ENCODE measurements around the gene PLA2G1B. TPM values are rescaled to one million over a fixed set of nuclear protein-coding genes. Genes with fewer than 3 reads are reported as not detected.

Gene PLA2G1B
- not detected in 5 replicates for total RNA-seq (2022; extraction: Qiagen RNA extraction)

DNA sequence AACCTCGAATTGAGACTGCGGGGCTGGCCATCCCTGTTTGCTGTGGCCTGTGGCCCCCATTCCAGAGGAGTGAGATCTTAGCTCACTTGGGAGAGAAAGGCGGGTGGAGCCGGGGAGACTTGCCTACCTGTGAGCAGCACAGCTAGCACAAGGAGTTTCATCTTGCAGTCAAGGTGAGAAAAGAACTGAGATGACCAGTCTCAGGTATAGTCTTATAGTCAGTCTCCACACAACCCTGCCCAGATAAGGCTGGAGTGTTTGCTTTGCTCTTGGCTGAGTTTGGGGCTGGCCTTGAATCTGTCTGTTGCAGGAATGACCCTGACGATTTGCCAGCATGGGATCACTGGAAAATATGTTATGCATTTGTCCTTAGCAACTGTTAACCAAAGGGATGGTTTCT lies at the start of gene PLA2G1B:
PLA2G1B (minus strand) TSS at position 187 of the 400 bp plus-strand sequence; CDS start at position 161, 26 bp downstream.

GRCh38 chr12:120368789-120369602 lies 41.4 kb upstream of the PLA2G1B start, which contains the start of gene MSI1:
Gene MSI1, minus strand, starts transcription at chr12:120369164. Its CDS starts 73 bp downstream, at chr12:120369091.

GRCh38 chr12:120301962-120302815 lies 25.4 kb downstream of the PLA2G1B start, which contains the start of gene SIRT4:
Gene SIRT4, plus strand, starts transcription at chr12:120302321. Its CDS starts 1,241 bp downstream, at chr12:120303562.

GRCh38 chr12:120292661-120293531 lies 34.7 kb downstream of the PLA2G1B start, which contains the start of gene RNU4-1:
Gene RNU4-1, minus strand, starts transcription at chr12:120293237.

Other genes starting within 250 kb of the PLA2G1B start
- 78.3 to 82.8 TPM (median 81.4 TPM) in 5 replicates for gene RAB35, start 211.0 kb downstream of the PLA2G1B start, total RNA-seq (2022; extraction: Qiagen RNA extraction)
- 48.3 to 68.5 TPM (median 54.5 TPM) in 5 replicates for gene GCN1, start 133.1 kb downstream of the PLA2G1B start, total RNA-seq (2022; extraction: Qiagen RNA extraction)
- 3,464 to 3,625 TPM (median 3,504 TPM) in 5 replicates for gene RPLP0, start 126.7 kb downstream of the PLA2G1B start, total RNA-seq (2022; extraction: Qiagen RNA extraction)
- 194 to 252 TPM (median 228 TPM) in 5 replicates for gene PXN, start 62.0 kb downstream of the PLA2G1B start, total RNA-seq (2022; extraction: Qiagen RNA extraction)
- gene RNU4-2, start 35.9 kb downstream of the PLA2G1B start, total RNA-seq (2022; extraction: Qiagen RNA extraction), result 13.0 to 143 TPM in 2 of 5 replicates, not detected in the others
- gene RNU4-1, start 34.5 kb downstream of the PLA2G1B start, total RNA-seq (2022; extraction: Qiagen RNA extraction), result 13.1 to 86.0 TPM in 2 of 5 replicates, not detected in the others
- 0.67 to 1.1 TPM (median 0.90 TPM) in 5 replicates for gene SIRT4, start 25.5 kb downstream of the PLA2G1B start, total RNA-seq (2022; extraction: Qiagen RNA extraction)
- 1.2 to 1.5 TPM (median 1.3 TPM) in 5 replicates for gene MSI1, start 41.4 kb upstream of the PLA2G1B start, total RNA-seq (2022; extraction: Qiagen RNA extraction)
- gene COX6A1, start 110.3 kb upstream of the PLA2G1B start, total RNA-seq (2022; extraction: Qiagen RNA extraction), result 610 to 874 TPM (median 842 TPM) in 5 replicates
- gene TRIAP1, start 118.6 kb upstream of the PLA2G1B start, total RNA-seq (2022; extraction: Qiagen RNA extraction), result 74.0 to 86.7 TPM (median 77.2 TPM) in 5 replicates
- 24.7 to 26.9 TPM (median 25.2 TPM) in 5 replicates for gene GATC, start 118.7 kb upstream of the PLA2G1B start, total RNA-seq (2022; extraction: Qiagen RNA extraction)
- gene SRSF9, start 142.0 kb upstream of the PLA2G1B start, total RNA-seq (2022; extraction: Qiagen RNA extraction), result 179 to 218 TPM (median 206 TPM) in 5 replicates
- gene DYNLL1, start 168.3 kb upstream of the PLA2G1B start, total RNA-seq (2022; extraction: Qiagen RNA extraction), result 575 to 655 TPM (median 585 TPM) in 5 replicates
- 26.5 to 32.0 TPM (median 28.9 TPM) in 5 replicates for gene COQ5, start 201.4 kb upstream of the PLA2G1B start, total RNA-seq (2022; extraction: Qiagen RNA extraction)
- gene RNF10, start 206.6 kb upstream of the PLA2G1B start, total RNA-seq (2022; extraction: Qiagen RNA extraction), result 99.0 to 110 TPM (median 103 TPM) in 5 replicates

Measured in A549 treated with Hydrocortisone at 1 μM for 4 hours (cell line).